K562 (cell line): ENCODE results near the gene WFIKKN1. TPM values are rescaled to one million over a fixed set of nuclear protein-coding genes. Genes with fewer than 3 reads are reported as not detected.

Experiments used
- ATAC-seq: fragments of 200-7000 bp; cut with Tn5 transposase; 3 replicates; pipeline ENCODE4 v1.9.1; 2020; ENCODE audit warnings: moderate library complexity
- BruUV-seq: library from RNA; stranded (reverse); fragments of 400-500 nt; replicated peaks from 2 replicates; lab custom pipeline; 2021; lab: Mats Ljungman, UMichigan
- CTCF ChIA-PET: fragments of 300-600 bp; formaldehyde crosslinking; extraction: SDS; loops from one replicate; lab custom pipeline; 2021; ENCODE audit warnings: low intra/inter-chr PET ratio; lab: Yijun Ruan, JAX
- POLR2A ChIA-PET: fragments of 300-600, 350-650 bp; sonication (Branson Sonifier 250); formaldehyde crosslinking; extraction: SDS; loops from one replicate; lab custom pipeline; 2021; ENCODE audit warnings: antibody characterized with exemption, inconsistent platforms; lab: Yijun Ruan, JAX
- DNase-seq, 4 experiments: peaks; one replicate each; pipeline versions ENCODE4 v3.0.0 to v3.0.0-alpha.2; 2011 to 2018; ENCODE audit warnings: low spot score in 3 of 4, mixed read lengths in 3 of 4; ENCODE audit errors: extremely low read depth in 1 of 4
- FAIRE-seq: peaks from 2 replicates; lab custom pipeline; 2011; peaks lifted over from hg19 to GRCh38; lab: Jason Lieb, UNC
- H2AFZ ChIP-seq: 2 replicates; pipeline ENCODE4 v1.6.0; 2011; ENCODE audit warnings: low read depth, low read length, control low read depth, inconsistent platforms
- H3K27ac ChIP-seq: fragments of 200-600 bp; 3 replicates; pipeline ENCODE4 v1.8.0; 2011; ENCODE audit warnings: low read depth, mild to moderate bottlenecking, control low read depth, inconsistent platforms, low read length, moderate library complexity, mixed read lengths; ENCODE audit errors: extremely low read depth
- H3K27me3 ChIP-seq, 2 experiments: fragments of 300-600 bp in 1 of 2; 2 replicates in 1 of 2; 3 replicates in 1 of 2; pipeline versions ENCODE4 v1.6.0 to v1.8.0; 2011; ENCODE audit warnings: inconsistent platforms in 2 of 2, low read length in 2 of 2, mild to moderate bottlenecking in 1 of 2, mixed read lengths in 1 of 2, moderate library complexity in 1 of 2; ENCODE audit not compliant: control insufficient read depth in 2 of 2, insufficient read depth in 2 of 2
- H3K36me3 ChIP-seq: fragments of 300-600 bp; 3 replicates; pipeline ENCODE4 v1.8.0; 2011; ENCODE audit warnings: mild to moderate bottlenecking, low read length, inconsistent platforms; ENCODE audit not compliant: control insufficient read depth, insufficient read depth
- H3K4me1 ChIP-seq, 2 experiments: fragments of 200-600 bp in 1 of 2; replicated peaks in 1 of 2; 2 replicates in 1 of 2; 3 replicates in 1 of 2; pipeline versions ENCODE4 v1.5.1 to v1.8.0; 2011; ENCODE audit warnings: inconsistent platforms in 2 of 2, low read length in 2 of 2, mild to moderate bottlenecking in 1 of 2, mixed read lengths in 1 of 2, moderate library complexity in 1 of 2; ENCODE audit not compliant: control insufficient read depth in 2 of 2, insufficient read depth in 2 of 2
- H3K4me2 ChIP-seq: 2 replicates; pipeline ENCODE4 v1.6.1; 2011; ENCODE audit warnings: low read length, control low read depth, inconsistent platforms, mixed read lengths; ENCODE audit not compliant: insufficient read depth
- H3K4me3 ChIP-seq: fragments of 200-600 bp; sonication (generic), shearing (Covaris generic); 2 replicates; pipeline ENCODE4 v1.5.1; 2016; ENCODE audit warnings: control low read depth, inconsistent platforms
- H3K79me2 ChIP-seq: fragments of 200-600 bp; 3 replicates; pipeline ENCODE4 v1.8.0; 2011; ENCODE audit warnings: low read length, inconsistent platforms; ENCODE audit not compliant: control insufficient read depth, insufficient read depth
- H3K9ac ChIP-seq, 2 experiments: 2 replicates each; pipeline versions ENCODE4 v1.6.0 to v1.6.1; 2011; ENCODE audit warnings: low read depth in 2 of 2, low read length in 2 of 2, control low read depth in 1 of 2, inconsistent platforms in 1 of 2, mild to moderate bottlenecking in 1 of 2, mixed read lengths in 1 of 2; ENCODE audit not compliant: insufficient read depth in 1 of 2
- H3K9me1 ChIP-seq: one replicate; pipeline ENCODE4 v1.6.0; 2011; ENCODE audit warnings: inconsistent platforms, mild to moderate bottlenecking, low read length, moderate library complexity; ENCODE audit not compliant: control insufficient read depth, insufficient read depth
- H3K9me3 ChIP-seq: replicated peaks from 2 replicates; pipeline ENCODE4 v1.5.1; 2011; ENCODE audit warnings: low read depth, low read length, inconsistent platforms; ENCODE audit not compliant: control insufficient read depth, insufficient read depth
- H4K20me1 ChIP-seq: replicated peaks from 2 replicates; pipeline ENCODE4 v1.6.1; 2011; ENCODE audit warnings: low read length, inconsistent platforms, mixed read lengths; ENCODE audit not compliant: control insufficient read depth, insufficient read depth
- CEBPB ChIP-seq: fragments of 450-650 bp; IDR thresholded peaks from 2 replicates; pipeline ENCODE4 v1.6.1; 2016; ENCODE audit warnings: missing genetic modification characterization, missing compliant biosample characterization
- E2F6 ChIP-seq, 2 experiments: IDR thresholded peaks; 2 replicates each; pipeline ENCODE4 v1.6.1; 2011; ENCODE audit warnings: borderline replicate concordance in 1 of 2, control low read depth in 1 of 2, low read depth in 1 of 2, low read length in 1 of 2, mild to moderate bottlenecking in 1 of 2, mixed read lengths in 1 of 2, moderate library complexity in 1 of 2; ENCODE audit not compliant: insufficient read depth in 1 of 2, insufficient read length in 1 of 2, poor library complexity in 1 of 2, severe bottlenecking in 1 of 2; ENCODE audit errors: extremely low read depth in 1 of 2
- ESRRA ChIP-seq: fragments of 450-650 bp; IDR thresholded peaks from 2 replicates; pipeline ENCODE4 v1.6.1; 2014; ENCODE audit warnings: low read depth, mild to moderate bottlenecking, moderate library complexity, borderline replicate concordance
- KDM1A ChIP-seq, 2 experiments: fragments of 450-650 bp; IDR thresholded peaks; 2 replicates each; pipeline ENCODE4 v1.6.1; 2016; ENCODE audit warnings: mild to moderate bottlenecking in 2 of 2
- PCBP1 ChIP-seq: fragments of 200-400 bp; formaldehyde crosslinking; IDR thresholded peaks from 2 replicates; pipeline ENCODE4 v1.6.1; 2018; ENCODE audit warnings: mild to moderate bottlenecking, low read depth, low read length; ENCODE audit not compliant: poor library complexity, severe bottlenecking
- PHF21A ChIP-seq: fragments of 450-650 bp; IDR thresholded peaks from 2 replicates; pipeline ENCODE4 v1.6.1; 2017; ENCODE audit warnings: low read depth, borderline replicate concordance
- POLR2A ChIP-seq: fragments of 450-650 bp; conservative IDR thresholded peaks from 2 replicates; pipeline ENCODE4 v1.6.1; 2016
- RBM25 ChIP-seq: fragments of 200-400 bp; formaldehyde crosslinking; IDR thresholded peaks from 2 replicates; pipeline ENCODE4 v1.6.1; 2018; ENCODE audit warnings: low read length, low read depth, moderate library complexity; ENCODE audit not compliant: severe bottlenecking
- SUPT5H ChIP-seq: fragments of 450-650 bp; IDR thresholded peaks from 2 replicates; pipeline ENCODE4 v1.6.1; 2016
- ZNF384 ChIP-seq: IDR thresholded peaks from 2 replicates; pipeline ENCODE4 v1.6.1; 2012; ENCODE audit warnings: low read depth, low read length, improper control_type of control experiment
- ZNF740 ChIP-seq, 3 experiments: fragments of 200-800 bp in 1 of 3; sonication (Bioruptor generic) in 1 of 3; sonication (generic) in 1 of 3; formaldehyde crosslinking in 1 of 3; IDR thresholded peaks; 2 replicates each; pipeline versions ENCODE4 v1.6.1 to v1.8.0; 2016 to 2022; ENCODE audit warnings: mild to moderate bottlenecking in 2 of 3, missing compliant biosample characterization in 2 of 3, missing genetic modification characterization in 2 of 3, missing genetic modification reagents in 1 of 3
- WGBS: fragments of 100-300 bp; shearing (Covaris generic); methylation state at CpG from one replicate; pipeline ENCODE4 v1.1.6; 2016; ENCODE audit warnings: low coverage, mixed read lengths; ENCODE audit not compliant: insufficient coverage; ENCODE audit errors: missing lambda C conversion rate; 5-methylcytosine and 5-hydroxymethylcytosine counted together
- in situ Hi-C: fragments of 300-500 bp; cut with MboI; formaldehyde crosslinking; loops from 4 replicates; pipeline ENCODE4 v1.15.0; 2018; ENCODE audit warnings: inconsistent platforms, mixed read lengths
- intact Hi-C: fragments of 100-400 bp; cut with micrococcal nuclease; formaldehyde crosslinking; loops from 2 replicates; pipeline ENCODE4 v1.14.2; 2022
- polyA plus RNA-seq, 8 experiments: library from polyadenylated mRNA; depleted of rRNA in 4 of 8; stranded (reverse) in 5 of 8; unstranded in 3 of 8; fragments of >200 nt; fragmentation: Nextera tagmentation in 2 of 8; fragmentation: Illumina TruSeq in 1 of 8; extraction: Ambion mirVana in 2 of 8; extraction: Trizol in 1 of 8; gene quantifications; 2 replicates each; pipeline versions ENCODE4 v1.2.1 to v1.2.3, GENCODE V29; 2011 to 2014; ENCODE audit warnings: inconsistent platforms in 1 of 8, missing spikeins in 1 of 8
- total RNA-seq, 7 experiments: library from RNA; depleted of rRNA in 6 of 7; stranded (reverse); fragments of >200 nt in 6 of 7; fragmentation: Illumina TruSeq in 2 of 7; extraction: Trizol in 2 of 7; gene quantifications; 2 replicates each; pipeline versions ENCODE4 v1.2.1 to v1.2.3, GENCODE V29; 2011 to 2021; ENCODE audit warnings: low replicate concordance in 1 of 7
- TF ChIP-seq, protein P1 (sequence below): fragments of 250-450 bp; sonication (Bioruptor Pico); IDR thresholded peaks from 2 replicates; pipeline ENCODE4 v1.4.0; 2020
- TF ChIP-seq, protein P2 (sequence below), 3 experiments: IDR thresholded peaks in 2 of 3; conservative IDR thresholded peaks in 1 of 3; 2 replicates each; pipeline ENCODE4 v1.5.1; 2011 to 2012; ENCODE audit warnings: low read length in 3 of 3, mild to moderate bottlenecking in 3 of 3, control low read depth in 2 of 3, improper control_type of control experiment in 1 of 3, inconsistent platforms in 1 of 3, low read depth in 1 of 3, mixed read lengths in 1 of 3, moderate library complexity in 1 of 3; ENCODE audit not compliant: insufficient read depth in 2 of 3
- TF ChIP-seq, protein P3 (sequence below): sonication (generic); formaldehyde crosslinking; IDR thresholded peaks from 2 replicates; pipeline ENCODE4 v1.8.1; 2023; ENCODE audit warnings: mild to moderate bottlenecking, missing genetic modification reagents

Gene WFIKKN1
- total and polyA plus RNA-seq, 9 of the 15 experiments (the other 6 are each of a cell fraction or from before 2014, with no cell fraction given), result 0.14 to 1.1 (median 0.50) TPM; not detected in 4

DNA sequence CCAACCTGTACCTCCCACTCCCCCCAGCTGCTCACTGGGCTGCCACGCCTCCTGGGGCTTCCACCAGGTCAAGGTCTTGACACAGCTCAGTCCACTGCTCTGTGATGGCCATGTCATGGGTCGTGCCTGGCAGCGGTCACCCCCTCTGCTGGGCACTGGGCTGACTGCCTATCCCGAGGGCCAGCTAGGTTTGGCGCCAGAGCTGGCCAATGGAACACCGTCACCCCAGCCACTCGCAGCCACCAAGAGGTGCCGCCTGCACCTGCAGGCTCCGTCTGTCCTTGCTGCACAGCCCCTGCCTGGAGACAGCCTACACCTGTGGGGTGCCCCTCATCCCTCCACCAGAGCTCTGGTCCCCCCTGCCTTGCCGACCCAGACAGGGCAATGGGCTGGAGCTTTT, 45.4 kb upstream of the WFIKKN1 start:
- in situ Hi-C loops, result no loop called here
- ATAC-seq, result no peak
- TF ChIP-seq PCBP1 (no peak), SUPT5H (peak; percentile 21; the same call in 1 of the 2 replicates), RBM25 (no peak), PHF21A (no peak), ESRRA (no peak), ZNF384 (no peak), E2F6 (IDR thresholded peaks at IDR 0.05; ENCODE audit: borderline replicate concordance in 1 of 2, extremely low read depth in 1 of 2, insufficient read depth in 1 of 2, insufficient read length in 1 of 2, low read depth in 1 of 2, low read length in 1 of 2, poor library complexity in 1 of 2, severe bottlenecking in 1 of 2) (peak in 1 of 2 experiments; percentile 58), CEBPB (tag) (no peak), POLR2A (peak; percentile 8; the same call in 1 of the 2 replicates), KDM1A (IDR thresholded peaks at IDR 0.05) (no peak), ZNF740 (CRISPR knock-in tag; IDR thresholded peaks at IDR 0.05) (peak; percentile 19; the same call in 1 of the 2 replicates), ZNF740 (tag; IDR thresholded peaks at IDR 0.05) (no peak)
- TF ChIP-seq, protein P1, sequence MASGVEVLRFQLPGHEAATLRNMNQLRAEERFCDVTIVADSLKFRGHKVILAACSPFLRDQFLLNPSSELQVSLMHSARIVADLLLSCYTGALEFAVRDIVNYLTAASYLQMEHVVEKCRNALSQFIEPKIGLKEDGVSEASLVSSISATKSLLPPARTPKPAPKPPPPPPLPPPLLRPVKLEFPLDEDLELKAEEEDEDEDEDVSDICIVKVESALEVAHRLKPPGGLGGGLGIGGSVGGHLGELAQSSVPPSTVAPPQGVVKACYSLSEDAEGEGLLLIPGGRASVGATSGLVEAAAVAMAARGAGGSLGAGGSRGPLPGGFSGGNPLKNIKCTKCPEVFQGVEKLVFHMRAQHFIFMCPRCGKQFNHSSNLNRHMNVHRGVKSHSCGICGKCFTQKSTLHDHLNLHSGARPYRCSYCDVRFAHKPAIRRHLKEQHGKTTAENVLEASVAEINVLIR, result no peak
- TF ChIP-seq, protein P2, sequence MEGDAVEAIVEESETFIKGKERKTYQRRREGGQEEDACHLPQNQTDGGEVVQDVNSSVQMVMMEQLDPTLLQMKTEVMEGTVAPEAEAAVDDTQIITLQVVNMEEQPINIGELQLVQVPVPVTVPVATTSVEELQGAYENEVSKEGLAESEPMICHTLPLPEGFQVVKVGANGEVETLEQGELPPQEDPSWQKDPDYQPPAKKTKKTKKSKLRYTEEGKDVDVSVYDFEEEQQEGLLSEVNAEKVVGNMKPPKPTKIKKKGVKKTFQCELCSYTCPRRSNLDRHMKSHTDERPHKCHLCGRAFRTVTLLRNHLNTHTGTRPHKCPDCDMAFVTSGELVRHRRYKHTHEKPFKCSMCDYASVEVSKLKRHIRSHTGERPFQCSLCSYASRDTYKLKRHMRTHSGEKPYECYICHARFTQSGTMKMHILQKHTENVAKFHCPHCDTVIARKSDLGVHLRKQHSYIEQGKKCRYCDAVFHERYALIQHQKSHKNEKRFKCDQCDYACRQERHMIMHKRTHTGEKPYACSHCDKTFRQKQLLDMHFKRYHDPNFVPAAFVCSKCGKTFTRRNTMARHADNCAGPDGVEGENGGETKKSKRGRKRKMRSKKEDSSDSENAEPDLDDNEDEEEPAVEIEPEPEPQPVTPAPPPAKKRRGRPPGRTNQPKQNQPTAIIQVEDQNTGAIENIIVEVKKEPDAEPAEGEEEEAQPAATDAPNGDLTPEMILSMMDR (IDR thresholded peaks at IDR 0.05 in 2 of 3, conservative IDR thresholded peaks at IDR 0.05 in 1 of 3; ENCODE audit: insufficient read depth in 2 of 3, low read depth in 1 of 3, low read length in 3 of 3), result 0 out of 6 replicates have a peak, but pooled peaks of 1 of the 3 experiments have one; percentile 18
- TF ChIP-seq, protein P3, sequence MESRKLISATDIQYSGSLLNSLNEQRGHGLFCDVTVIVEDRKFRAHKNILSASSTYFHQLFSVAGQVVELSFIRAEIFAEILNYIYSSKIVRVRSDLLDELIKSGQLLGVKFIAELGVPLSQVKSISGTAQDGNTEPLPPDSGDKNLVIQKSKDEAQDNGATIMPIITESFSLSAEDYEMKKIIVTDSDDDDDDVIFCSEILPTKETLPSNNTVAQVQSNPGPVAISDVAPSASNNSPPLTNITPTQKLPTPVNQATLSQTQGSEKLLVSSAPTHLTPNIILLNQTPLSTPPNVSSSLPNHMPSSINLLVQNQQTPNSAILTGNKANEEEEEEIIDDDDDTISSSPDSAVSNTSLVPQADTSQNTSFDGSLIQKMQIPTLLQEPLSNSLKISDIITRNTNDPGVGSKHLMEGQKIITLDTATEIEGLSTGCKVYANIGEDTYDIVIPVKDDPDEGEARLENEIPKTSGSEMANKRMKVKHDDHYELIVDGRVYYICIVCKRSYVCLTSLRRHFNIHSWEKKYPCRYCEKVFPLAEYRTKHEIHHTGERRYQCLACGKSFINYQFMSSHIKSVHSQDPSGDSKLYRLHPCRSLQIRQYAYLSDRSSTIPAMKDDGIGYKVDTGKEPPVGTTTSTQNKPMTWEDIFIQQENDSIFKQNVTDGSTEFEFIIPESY (CRISPR knock-in tag), result peak; percentile 49; the same call in 1 of the 2 replicates

More for the DNA sequence above, 45.4 kb upstream of the WFIKKN1 start:
- no peaks in the 10 kb centered on the region for H3K9me3 ChIP-seq
- peak overlapping the region in 1 of 2 experiments; percentile 73; a peak in 2 of 4 replicates for H3K9ac ChIP-seq
- no TSS peak for BruUV-seq
- peaks cover 5% of the 10 kb centered on the region for H3K9me1 ChIP-seq
- POLR2A ChIA-PET, result interaction anchor here (0.6 to 1.3 kb wide), 4 partner anchors 9 to 40 kb away, joined by 3 to 6 read pairs (median 4); no protein-coding TSS in a partner anchor
- no peak for FAIRE-seq
- no peaks in the 10 kb centered on the region for H3K27me3 ChIP-seq
- no peak overlapping the region for H3K4me2 ChIP-seq
- peaks cover 9 to 75% of the 10 kb centered on the region in 2 experiments; a peak in 4 of 5 replicates for H3K4me1 ChIP-seq
- peaks cover 8% of the 10 kb centered on the region; the same call in 1 of the 2 replicates for H4K20me1 ChIP-seq
- H3K4me3 ChIP-seq, result no peak overlapping the region
- H3K36me3 ChIP-seq, result peaks cover 7% of the 10 kb centered on the region; the same call in 1 of the 3 replicates
- no peak overlapping the region for H2AFZ ChIP-seq
- H3K79me2 ChIP-seq, result peaks cover 25% of the 10 kb centered on the region
- CTCF ChIA-PET, result no interaction called here
- intact Hi-C loops, result no loop called here
- DNase-seq, result no peak
- no peak overlapping the region for H3K27ac ChIP-seq
- WGBS, result 25% methylated on average over 10 of the region's 10 CpGs
